ENCODE measurements around the gene ROM1.
"Not testable (repeated sequence)": the region's sequence is repeated elsewhere in the genome, so short reads cannot be mapped to it uniquely, and the experiment has no call there.

ROM1 gene

GRCh38 chr11:62612366-62613290, at the start of gene ROM1, which contains the start of gene EML3:
Gene ROM1 (plus strand): TSS chr11:62613257. CDS start chr11:62613282, 25 bp downstream.
Gene EML3 (minus strand): TSS chr11:62612775. CDS start chr11:62612457, 318 bp downstream.
- DNase-seq = peak; percentile 80

DNA sequence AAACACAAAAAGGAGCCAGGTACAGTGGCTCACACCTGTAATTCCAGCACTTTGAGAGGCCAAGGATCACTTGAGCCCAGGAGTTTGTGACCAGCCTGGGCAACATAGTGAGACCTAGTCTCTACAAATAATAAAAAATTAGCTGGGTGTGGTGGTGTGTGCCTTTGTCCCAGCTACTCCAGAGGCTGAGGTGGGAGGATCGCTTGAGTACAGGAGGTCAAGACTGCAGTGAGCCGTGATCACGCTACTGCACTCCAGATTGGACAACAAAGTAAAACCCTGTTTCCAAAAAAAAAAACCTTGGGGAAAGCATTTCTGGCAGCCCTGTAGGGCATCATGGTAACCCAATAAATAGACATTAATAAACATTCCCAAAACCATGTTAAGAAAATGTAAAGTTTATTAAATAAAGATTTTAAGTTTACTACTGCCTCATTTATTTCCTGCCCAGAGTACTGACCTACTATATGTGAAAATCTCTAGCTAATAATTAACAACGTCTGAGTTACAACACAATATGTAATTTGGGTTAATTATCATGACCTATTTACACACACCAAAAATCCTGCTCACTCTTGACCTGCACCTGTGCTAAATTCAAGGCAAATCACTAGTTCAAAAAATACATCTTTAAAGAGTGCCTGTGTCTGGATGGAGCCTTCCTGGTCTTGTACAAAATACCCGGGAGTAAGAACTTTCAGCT, 47.8 kb upstream of the ROM1 start:
- DNase-seq = no peak

- DNase-seq = no peak
Observed at GRCh38 chr11:62566247-62566646, 46.8 kb upstream of the ROM1 start.

- DNase-seq = no peak
Observed at GRCh38 chr11:62567018-62567633, 45.9 kb upstream of the ROM1 start.

GRCh38 chr11:62569611-62570010, 43.4 kb upstream of the ROM1 start:
- no peak for DNase-seq

- DNase-seq = not testable (repeated sequence)
Observed at GRCh38 chr11:62570903-62571302, 42.2 kb upstream of the ROM1 start.

DNA sequence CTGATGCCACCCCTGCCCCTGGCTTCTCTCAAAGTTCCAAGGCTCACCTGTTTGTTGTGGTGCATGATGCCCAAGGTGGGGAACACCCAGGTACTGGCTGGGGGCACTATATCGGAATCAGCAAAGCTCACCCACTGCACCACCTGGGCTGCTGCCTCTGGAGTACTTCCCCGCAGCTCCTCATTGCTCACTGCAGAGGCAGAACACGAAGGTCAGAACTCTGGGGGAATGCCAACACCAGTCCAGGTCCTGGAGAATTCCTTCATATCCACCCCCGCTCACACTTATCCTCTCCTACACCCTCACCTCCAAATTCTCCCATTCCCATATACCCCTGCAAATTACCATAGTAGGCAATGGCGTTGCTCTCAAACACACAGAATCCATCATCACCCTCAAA, 41.6 kb upstream of the ROM1 start:
- DNase-seq = not testable (repeated sequence)

- no peak for DNase-seq
Observed at GRCh38 chr11:62572431-62572830, 40.6 kb upstream of the ROM1 start.

DNA sequence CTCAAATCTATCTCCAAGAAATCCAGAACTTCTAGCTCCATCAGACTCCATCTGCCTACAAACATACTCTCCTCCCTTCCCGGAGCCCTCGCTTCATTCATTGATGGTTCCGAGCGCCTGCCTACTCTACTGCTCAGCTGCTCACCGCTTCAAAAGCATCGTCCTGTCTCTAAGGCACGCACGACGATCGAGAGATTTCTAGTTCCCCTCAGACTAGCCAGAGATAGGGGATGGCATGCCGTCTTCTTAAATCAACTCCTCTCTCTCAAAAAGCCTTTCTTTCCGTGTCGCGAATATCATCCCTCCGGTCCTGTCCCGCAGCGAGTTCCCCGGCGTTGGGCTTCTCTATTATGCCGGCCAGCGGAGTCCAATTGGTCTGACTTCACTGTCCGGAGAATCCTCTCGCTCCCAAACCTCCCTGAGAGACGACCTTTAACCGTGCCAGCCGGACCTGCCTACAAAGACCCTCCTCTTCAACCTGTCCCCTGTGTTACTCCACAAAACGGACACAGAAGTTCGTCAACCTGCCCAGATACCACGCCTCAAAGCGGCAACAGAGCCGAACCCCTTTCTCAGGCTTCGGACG, 40.0 kb upstream of the ROM1 start:
- peak; percentile 23 for DNase-seq

- peak; percentile 100 for DNase-seq
Observed at GRCh38 chr11:62573592-62574362, 39.3 kb upstream of the ROM1 start, which contains the start of gene EEF1G. Gene EEF1G (minus strand): TSS chr11:62573891. CDS start chr11:62573842, 49 bp downstream.

DNA sequence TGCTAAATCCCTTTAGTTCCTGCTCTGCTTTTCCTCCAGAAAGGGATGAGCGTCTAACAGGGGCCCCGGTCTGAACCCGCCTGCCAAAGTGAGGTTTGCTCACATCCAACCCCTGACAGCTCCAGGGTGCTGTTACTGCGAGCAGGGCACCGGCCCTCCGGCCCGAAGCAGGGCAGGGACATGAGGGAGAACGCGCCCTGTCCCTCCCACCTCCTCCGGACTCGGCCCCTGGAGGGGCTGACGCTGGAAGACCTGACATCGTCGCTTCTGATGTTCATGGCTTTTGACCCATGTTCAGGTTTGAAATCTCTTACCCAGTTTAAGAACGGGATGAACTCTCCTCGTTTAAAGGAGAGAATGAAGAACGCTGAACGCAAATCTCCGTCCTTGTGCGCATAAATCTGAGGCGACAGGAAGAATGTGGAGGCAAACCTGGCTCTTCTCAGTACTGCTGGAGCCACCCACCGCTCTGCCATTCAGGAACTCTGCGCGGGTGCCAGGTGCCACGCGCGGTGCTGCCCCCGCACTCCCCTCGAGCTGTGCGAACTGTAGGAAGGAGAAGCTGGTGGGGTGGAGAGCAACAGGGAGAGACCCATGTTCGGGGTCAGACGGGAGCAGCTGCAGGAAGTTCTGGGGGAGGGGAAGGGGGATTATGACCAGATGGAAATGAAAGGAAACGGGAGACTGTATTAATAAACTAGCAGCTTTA, 38.5 kb upstream of the ROM1 start:
- DNase-seq = peak; percentile 17

- no peak for DNase-seq
Observed at GRCh38 chr11:62575156-62575555, 37.9 kb upstream of the ROM1 start.

DNA sequence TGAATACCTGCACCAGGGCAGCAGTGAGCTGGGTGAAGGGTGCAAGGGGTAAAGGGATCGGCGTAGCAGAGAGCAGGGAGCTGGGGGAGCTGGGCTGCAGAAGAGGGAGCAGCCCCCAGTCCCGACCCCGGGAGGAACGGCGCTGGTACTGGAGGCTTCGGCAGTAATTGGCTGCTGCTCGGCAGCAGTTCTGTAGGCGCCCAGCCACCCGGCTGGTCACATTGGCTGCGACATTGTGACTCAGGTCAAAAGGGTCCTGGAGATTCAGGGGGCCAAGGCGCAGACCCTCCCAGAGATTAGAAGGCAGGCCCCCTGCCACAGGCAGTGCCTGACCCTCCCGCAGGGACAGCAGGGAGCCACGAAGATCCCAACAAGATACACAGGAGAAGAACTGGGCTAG, 37.2 kb upstream of the ROM1 start:
- no peak for DNase-seq

DNA sequence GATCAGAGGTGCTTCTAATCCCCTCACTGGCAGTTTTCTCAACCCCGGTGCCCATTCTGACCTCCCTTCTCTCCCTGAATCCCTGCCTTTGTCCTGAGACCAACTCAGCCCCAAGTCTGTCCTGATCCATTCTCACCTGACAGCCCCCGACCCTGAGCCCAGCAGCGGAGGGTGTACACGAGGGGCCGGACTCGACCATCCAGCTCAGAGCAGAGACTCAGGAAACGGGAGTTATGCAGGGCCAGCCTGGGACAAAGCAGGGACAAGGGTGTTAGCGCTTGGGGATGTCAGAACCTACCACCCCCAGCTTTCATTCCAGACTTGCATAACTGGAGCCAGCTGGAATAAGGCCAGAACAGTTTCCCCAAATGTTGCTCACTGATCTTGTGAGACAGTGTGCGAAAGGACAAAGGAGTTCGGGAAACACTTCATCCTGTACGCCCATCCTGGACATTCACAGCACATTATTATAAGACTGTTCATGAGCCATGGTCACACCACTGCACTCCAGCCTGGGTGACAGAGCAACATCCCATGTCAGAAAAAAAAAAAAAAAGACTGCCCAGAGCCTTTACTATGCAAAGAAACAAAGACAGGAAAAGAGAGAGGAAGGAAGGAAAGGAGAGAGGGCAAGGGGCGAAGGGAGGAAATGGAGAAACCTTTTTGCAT, 35.9 kb upstream of the ROM1 start:
- no peak for DNase-seq

GRCh38 chr11:62578541-62578940, 34.5 kb upstream of the ROM1 start:
- no peak for DNase-seq

DNA sequence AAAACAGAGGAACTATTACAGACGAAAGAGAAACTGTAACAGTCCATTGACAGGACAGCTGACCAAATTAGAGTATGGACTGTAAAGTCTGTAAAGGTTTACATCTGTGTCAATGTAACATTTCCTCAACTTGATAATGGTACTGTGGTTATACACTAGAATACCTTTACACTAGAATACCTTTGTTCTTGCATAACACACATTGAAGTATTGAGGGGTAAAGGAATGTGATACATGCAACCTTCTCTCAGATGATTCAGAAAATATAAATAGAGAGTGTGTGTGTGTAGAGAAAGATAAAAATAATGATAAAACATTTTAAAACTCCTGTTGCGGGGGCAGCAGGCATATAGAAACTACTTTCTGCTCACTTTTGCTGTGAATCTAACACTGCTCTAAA, 33.8 kb upstream of the ROM1 start:
- DNase-seq = no peak

DNA sequence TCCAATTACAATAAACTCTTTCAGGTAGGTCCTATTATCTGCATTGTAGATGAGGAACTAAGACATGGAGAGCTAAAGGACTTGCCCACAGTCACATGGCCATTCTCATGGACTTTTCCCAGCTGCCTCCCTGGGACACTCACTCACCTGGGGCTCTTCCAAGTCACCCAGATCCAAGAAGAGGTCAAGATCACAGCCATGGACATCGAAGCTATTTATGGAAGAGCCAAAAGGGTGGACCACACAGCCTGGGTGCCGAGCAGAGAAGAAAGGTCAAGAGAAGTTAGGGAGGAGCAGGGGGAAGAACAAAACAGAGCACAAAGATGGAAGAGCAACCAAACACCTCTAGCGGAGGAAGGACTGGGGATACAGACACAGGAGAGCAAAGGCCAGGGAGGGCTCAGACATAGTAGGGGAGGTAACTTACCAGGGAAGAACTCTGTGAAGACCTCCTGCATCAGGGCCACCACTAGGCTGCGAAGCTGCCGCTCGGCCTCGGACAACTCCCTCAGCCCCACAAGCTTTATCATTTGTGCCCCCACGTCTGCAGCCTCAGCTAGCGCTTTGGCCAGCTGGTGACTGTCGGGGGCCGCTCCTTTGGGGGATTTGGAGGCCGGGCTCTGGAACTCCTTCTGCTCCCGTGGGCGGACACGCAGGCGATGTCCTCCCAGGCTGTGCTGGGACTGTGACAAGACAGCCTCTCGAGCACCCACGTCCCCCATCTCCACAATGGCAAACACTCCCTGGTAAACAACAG, 31.9 kb upstream of the ROM1 start:
- DNase-seq = no peak

DNA sequence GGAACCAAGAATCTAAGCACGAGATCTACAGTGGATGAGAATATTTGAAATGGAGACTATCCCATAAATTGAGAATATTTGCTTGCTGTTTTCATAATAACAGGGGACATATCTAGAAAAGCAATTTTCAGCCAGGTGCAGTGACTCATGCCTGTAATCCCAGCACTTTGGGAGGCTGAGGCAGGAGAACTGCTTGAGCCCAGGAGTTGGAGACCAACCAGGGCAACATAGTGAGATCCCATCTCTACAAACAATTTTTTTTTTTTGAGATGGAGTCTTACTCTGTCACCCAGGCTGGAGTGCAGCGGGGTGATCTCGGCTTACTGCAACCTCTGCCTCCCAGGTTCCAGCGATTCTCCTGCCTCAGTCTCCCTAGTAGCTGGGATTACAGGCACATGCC, 31.3 kb upstream of the ROM1 start:
- DNase-seq = not testable (repeated sequence)

GRCh38 chr11:62585356-62585755, 27.7 kb upstream of the ROM1 start:
- not testable (repeated sequence) for DNase-seq
